ENCODE data around the gene ZBTB5. TPM values are rescaled to one million over a fixed set of nuclear protein-coding genes. Genes with fewer than 3 reads are reported as not detected.

ZBTB5 gene
- total and polyA plus RNA-seq, 2 of the 8 experiments (the other 6 are each of a cell fraction or from before 2014, with no cell fraction given): 13.3 to 14.5 TPM

GRCh38 chr9:37486616-37487548 lies 21.6 kb upstream of the ZBTB5 start (continued):
- TF ChIP-seq NANOG (IDR thresholded peaks at IDR 0.05; ENCODE audit: insufficient read depth, low read depth, low read length, poor library complexity, severe bottlenecking): no peak

Data from H1 (cell line).